ENCODE measurements around the gene CCDC33.

Gene CCDC33

DNA sequence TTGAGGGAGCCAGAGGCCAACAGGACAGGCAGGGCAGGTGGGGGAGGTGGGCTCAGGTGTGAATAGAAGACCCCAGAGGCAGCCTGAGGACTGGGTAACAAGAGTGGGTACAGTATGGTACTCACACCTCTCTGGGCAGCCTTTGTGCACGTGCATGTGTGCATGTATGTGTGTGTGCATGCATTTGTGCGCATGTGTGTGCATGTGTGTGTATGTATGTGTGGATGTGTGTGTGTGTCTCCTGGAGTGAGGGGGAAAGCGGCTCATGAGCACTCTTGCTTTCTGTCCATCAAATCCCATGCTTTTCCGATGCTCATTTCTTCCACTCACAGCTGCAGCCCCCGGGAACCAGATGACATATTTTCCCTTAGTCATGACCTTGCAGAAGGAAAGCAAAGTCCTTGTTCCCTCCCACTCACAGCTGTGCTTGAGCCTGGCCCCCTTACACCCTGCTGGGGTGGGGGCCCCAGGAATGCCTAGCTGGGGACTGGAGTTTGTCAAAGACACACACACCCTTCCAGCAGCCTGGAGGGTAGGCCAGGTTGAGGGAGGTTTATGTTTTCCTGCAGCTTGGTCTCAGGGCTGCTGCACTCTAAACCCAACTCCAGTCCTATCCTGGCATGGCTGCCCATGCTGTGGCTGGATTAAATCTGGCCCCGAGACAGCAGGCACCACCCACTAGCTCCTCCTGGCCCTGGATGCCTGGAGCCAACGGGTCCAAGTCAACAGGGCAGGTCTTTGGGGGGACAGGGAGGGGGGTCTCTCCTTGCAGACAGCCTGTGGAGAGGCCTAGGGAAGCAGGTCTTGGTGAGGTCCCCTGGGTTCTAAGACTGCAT, 22.5 kb downstream of the CCDC33 start:
- no peak overlapping the region for H4K91ac ChIP-seq (ENCODE audit: low read depth, low read length)
- no peak overlapping the region for H4K8ac ChIP-seq (ENCODE audit: low read depth, low read length)
- no peak overlapping the region for H3K14ac ChIP-seq (ENCODE audit: low read length)
- no peak overlapping the region for H3K9ac ChIP-seq (ENCODE audit: low read length)
- H3K4me2 ChIP-seq (ENCODE audit: low read length), result no peak overlapping the region
- DNase-seq, result no peak
- H3K36me3 ChIP-seq (ENCODE audit: control insufficient read depth in 1 of 2, insufficient read depth in 2 of 2, low read length in 2 of 2), result no peaks in the 10 kb centered on the region
- H3K79me2 ChIP-seq (ENCODE audit: control insufficient read depth, insufficient read depth, low read length, poor library complexity), result no peaks in the 10 kb centered on the region
- no peaks in the 10 kb centered on the region for H3K79me1 ChIP-seq (ENCODE audit: low read length)
- H4K12ac ChIP-seq (ENCODE audit: low read depth, low read length), result no peak overlapping the region
- peaks cover 3% of the 10 kb centered on the region for H3K9me3 ChIP-seq (ENCODE audit: insufficient read depth, low read depth, low read length)
- H3K23ac ChIP-seq (ENCODE audit: low read length), result no peak overlapping the region
- H3K4me3 ChIP-seq (ENCODE audit: low read depth, low read length), result no peak overlapping the region
- H3K18ac ChIP-seq (ENCODE audit: low read length), result no peak overlapping the region
- no peaks in the 10 kb centered on the region for H3K27me3 ChIP-seq (ENCODE audit: insufficient read depth, low read length)
- no peak overlapping the region for H3K27ac ChIP-seq (ENCODE audit: low read depth, low read length)
- H2BK5ac ChIP-seq (ENCODE audit: low read depth, low read length, poor library complexity), result no peak overlapping the region
- H2BK120ac ChIP-seq (ENCODE audit: insufficient read depth, low read length, poor library complexity), result no peak overlapping the region
- no CpG with 5 or more reads among the region's 7 CpGs for WGBS (ENCODE audit: extremely low coverage, insufficient coverage, insufficient read length)
- no peak overlapping the region for H2BK12ac ChIP-seq (ENCODE audit: low read length)
- H3K4me1 ChIP-seq (ENCODE audit: control insufficient read depth in 1 of 2, insufficient read depth in 2 of 2, low read length in 2 of 2), result no peaks in the 10 kb centered on the region
- H2AK5ac ChIP-seq (ENCODE audit: low read length), result no peak overlapping the region
- no peak overlapping the region for H2AFZ ChIP-seq (ENCODE audit: insufficient read depth, low read length, poor library complexity)
- H3K4ac ChIP-seq (ENCODE audit: low read depth, low read length), result no peak overlapping the region

GRCh38 chr15:74259292-74259648, 23.1 kb downstream of the CCDC33 start:
- no peaks in the 10 kb centered on the region for H3K79me2 ChIP-seq (ENCODE audit: control insufficient read depth, insufficient read depth, low read length, poor library complexity)
- no peak overlapping the region for H2AK5ac ChIP-seq (ENCODE audit: low read length)
- H3K23ac ChIP-seq (ENCODE audit: low read length), result no peak overlapping the region
- H2BK120ac ChIP-seq (ENCODE audit: insufficient read depth, low read length, poor library complexity), result no peak overlapping the region
- DNase-seq, result no peak
- H3K79me1 ChIP-seq (ENCODE audit: low read length), result no peaks in the 10 kb centered on the region
- no peak overlapping the region for H2BK12ac ChIP-seq (ENCODE audit: low read length)
- no peak overlapping the region for H3K4me3 ChIP-seq (ENCODE audit: low read depth, low read length)
- no peak overlapping the region for H3K18ac ChIP-seq (ENCODE audit: low read length)
- no peak overlapping the region for H4K91ac ChIP-seq (ENCODE audit: low read depth, low read length)
- H3K4me2 ChIP-seq (ENCODE audit: low read length), result no peak overlapping the region
- H3K14ac ChIP-seq (ENCODE audit: low read length), result no peak overlapping the region
- no peak overlapping the region for H2BK5ac ChIP-seq (ENCODE audit: low read depth, low read length, poor library complexity)
- H3K27ac ChIP-seq (ENCODE audit: low read depth, low read length), result no peak overlapping the region
- no peak overlapping the region for H3K9ac ChIP-seq (ENCODE audit: low read length)
- H3K27me3 ChIP-seq (ENCODE audit: insufficient read depth, low read length), result no peaks in the 10 kb centered on the region
- no peak overlapping the region for H2AFZ ChIP-seq (ENCODE audit: insufficient read depth, low read length, poor library complexity)
- no peak overlapping the region for H3K4ac ChIP-seq (ENCODE audit: low read depth, low read length)
- peaks cover 4% of the 10 kb centered on the region for H3K9me3 ChIP-seq (ENCODE audit: insufficient read depth, low read depth, low read length)
- H4K8ac ChIP-seq (ENCODE audit: low read depth, low read length), result no peak overlapping the region
- H3K36me3 ChIP-seq (ENCODE audit: control insufficient read depth in 1 of 2, insufficient read depth in 2 of 2, low read length in 2 of 2), result no peaks in the 10 kb centered on the region
- H3K4me1 ChIP-seq (ENCODE audit: control insufficient read depth in 1 of 2, insufficient read depth in 2 of 2, low read length in 2 of 2), result no peaks in the 10 kb centered on the region
- no CpG with 5 or more reads among the region's 5 CpGs for WGBS (ENCODE audit: extremely low coverage, insufficient coverage, insufficient read length)
- H4K12ac ChIP-seq (ENCODE audit: low read depth, low read length), result no peak overlapping the region

DNA sequence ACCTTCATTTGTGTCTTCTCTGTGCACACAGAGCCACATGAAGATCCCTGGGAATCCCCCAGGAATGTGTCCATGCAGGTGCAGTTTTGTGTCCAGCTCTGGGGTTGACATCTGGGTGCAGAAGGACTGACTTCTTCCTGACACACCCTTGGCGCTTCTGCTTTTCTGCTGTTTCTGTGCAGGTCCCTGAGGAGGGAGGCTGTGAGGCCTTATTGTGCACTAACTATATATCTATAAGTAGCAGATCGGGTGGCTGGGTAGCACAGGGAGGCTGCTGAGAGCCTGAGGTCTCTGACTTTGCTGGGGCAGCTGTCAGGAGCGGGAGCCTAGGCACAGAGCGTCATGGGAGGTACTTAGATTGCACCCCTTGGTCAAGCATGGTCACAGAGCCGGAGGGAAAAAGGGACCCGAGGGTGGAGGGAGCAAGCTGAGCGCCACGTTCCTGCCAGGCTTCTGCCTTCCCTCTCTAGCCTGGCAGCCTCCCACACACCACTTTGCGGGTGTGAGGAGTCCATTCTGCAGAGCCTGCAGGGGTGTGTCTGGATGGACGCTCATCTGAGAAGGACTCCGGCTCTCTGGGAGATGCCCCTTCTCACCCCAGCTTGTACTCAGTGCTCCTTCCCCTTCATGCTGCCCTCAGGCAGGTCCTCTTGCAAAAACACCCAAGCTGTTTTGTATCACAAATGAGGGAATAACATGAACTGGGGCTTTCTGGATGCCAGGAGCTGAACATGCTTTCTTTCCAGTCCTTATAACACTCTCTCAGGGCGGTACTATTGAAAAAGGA, 23.9 kb downstream of the CCDC33 start:
- Histone ChIP-seq H3K18ac (ENCODE audit: low read length) (no peak overlapping the region), H2BK120ac (ENCODE audit: insufficient read depth, low read length, poor library complexity) (no peak overlapping the region), H3K27ac (ENCODE audit: low read depth, low read length) (no peak overlapping the region), H3K9me3 (ENCODE audit: insufficient read depth, low read depth, low read length) (peaks cover 4% of the 10 kb centered on the region), H3K4me1 (ENCODE audit: control insufficient read depth in 1 of 2, insufficient read depth in 2 of 2, low read length in 2 of 2) (no peaks in the 10 kb centered on the region), H3K36me3 (ENCODE audit: control insufficient read depth in 1 of 2, insufficient read depth in 2 of 2, low read length in 2 of 2) (no peaks in the 10 kb centered on the region), H2BK12ac (ENCODE audit: low read length) (no peak overlapping the region), H3K79me1 (ENCODE audit: low read length) (no peaks in the 10 kb centered on the region), H4K12ac (ENCODE audit: low read depth, low read length) (no peak overlapping the region), H3K4ac (ENCODE audit: low read depth, low read length) (no peak overlapping the region), H2AFZ (ENCODE audit: insufficient read depth, low read length, poor library complexity) (no peak overlapping the region), H3K79me2 (ENCODE audit: control insufficient read depth, insufficient read depth, low read length, poor library complexity) (no peaks in the 10 kb centered on the region), H3K9ac (ENCODE audit: low read length) (no peak overlapping the region), H3K4me2 (ENCODE audit: low read length) (no peak overlapping the region), H3K14ac (ENCODE audit: low read length) (no peak overlapping the region), H4K8ac (ENCODE audit: low read depth, low read length) (no peak overlapping the region), H2BK5ac (ENCODE audit: low read depth, low read length, poor library complexity) (no peak overlapping the region), H3K27me3 (ENCODE audit: insufficient read depth, low read length) (no peaks in the 10 kb centered on the region), H4K91ac (ENCODE audit: low read depth, low read length) (no peak overlapping the region), H3K4me3 (ENCODE audit: low read depth, low read length) (no peak overlapping the region), H2AK5ac (ENCODE audit: low read length) (no peak overlapping the region), H3K23ac (ENCODE audit: low read length) (no peak overlapping the region)
- no CpG with 5 or more reads among the region's 12 CpGs for WGBS (ENCODE audit: extremely low coverage, insufficient coverage, insufficient read length)
- no peak for DNase-seq

DNA sequence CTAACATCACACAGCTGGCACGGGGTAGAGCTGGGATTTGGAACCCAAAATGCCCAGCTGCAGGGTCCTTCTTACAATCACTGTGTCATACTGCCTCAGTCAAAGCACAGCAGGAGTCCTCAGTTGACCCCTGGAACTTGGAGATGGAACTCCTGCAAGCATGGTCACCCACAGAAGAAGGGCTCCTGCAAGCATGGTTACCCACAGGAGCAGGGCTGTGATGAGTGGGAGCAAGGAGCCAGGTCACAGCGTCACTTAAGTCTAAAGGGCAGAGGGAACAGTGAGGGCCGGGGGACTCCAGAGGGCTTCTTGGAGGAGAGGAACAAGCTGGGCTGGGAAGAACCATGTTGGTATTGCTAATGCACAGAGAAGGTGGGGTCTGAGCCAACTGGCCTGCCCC, 24.9 kb downstream of the CCDC33 start:
- Histone ChIP-seq H3K4me2 (ENCODE audit: low read length) (no peak overlapping the region), H3K9ac (ENCODE audit: low read length) (no peak overlapping the region), H3K79me2 (ENCODE audit: control insufficient read depth, insufficient read depth, low read length, poor library complexity) (no peaks in the 10 kb centered on the region), H2BK5ac (ENCODE audit: low read depth, low read length, poor library complexity) (no peak overlapping the region), H4K12ac (ENCODE audit: low read depth, low read length) (no peak overlapping the region), H4K91ac (ENCODE audit: low read depth, low read length) (no peak overlapping the region), H3K23ac (ENCODE audit: low read length) (no peak overlapping the region), H3K36me3 (ENCODE audit: control insufficient read depth in 1 of 2, insufficient read depth in 2 of 2, low read length in 2 of 2) (no peaks in the 10 kb centered on the region), H3K14ac (ENCODE audit: low read length) (no peak overlapping the region), H2AFZ (ENCODE audit: insufficient read depth, low read length, poor library complexity) (no peak overlapping the region), H3K4me1 (ENCODE audit: control insufficient read depth in 1 of 2, insufficient read depth in 2 of 2, low read length in 2 of 2) (no peaks in the 10 kb centered on the region), H3K4ac (ENCODE audit: low read depth, low read length) (no peak overlapping the region), H3K18ac (ENCODE audit: low read length) (no peak overlapping the region), H3K79me1 (ENCODE audit: low read length) (no peaks in the 10 kb centered on the region), H2BK120ac (ENCODE audit: insufficient read depth, low read length, poor library complexity) (no peak overlapping the region), H3K27me3 (ENCODE audit: insufficient read depth, low read length) (no peaks in the 10 kb centered on the region), H3K27ac (ENCODE audit: low read depth, low read length) (no peak overlapping the region), H3K4me3 (ENCODE audit: low read depth, low read length) (no peak overlapping the region), H4K8ac (ENCODE audit: low read depth, low read length) (no peak overlapping the region), H3K9me3 (ENCODE audit: insufficient read depth, low read depth, low read length) (peaks cover 2% of the 10 kb centered on the region), H2AK5ac (ENCODE audit: low read length) (no peak overlapping the region), H2BK12ac (ENCODE audit: low read length) (no peak overlapping the region)
- no CpG with 5 or more reads among the region's 3 CpGs for WGBS (ENCODE audit: extremely low coverage, insufficient coverage, insufficient read length)
- no peak for DNase-seq
